Breast epithelium (tissue), 4 donors: ENCODE measurements around the gene LRP2. TPM values are rescaled to one million over a fixed set of nuclear protein-coding genes. Genes with fewer than 3 reads are reported as not detected.

Experiments used
- DNase-seq, 2 donors: peaks; one replicate each; pipeline ENCODE4 v3.0.0-alpha.2; 2019; ENCODE audit warnings: low spot score in 2 of 2
- H3K27ac ChIP-seq, 2 donors: fragments of 200-600 bp; sonication (generic) in 1 of 2; one replicate each; pipeline ENCODE4 v1.5.1; 2016 to 2019; ENCODE audit warnings: mild to moderate bottlenecking in 1 of 2
- H3K27me3 ChIP-seq, 2 donors: fragments of 200-600 bp; sonication (generic) in 1 of 2; one replicate each; pipeline versions ENCODE4 v1.5.1 to v1.6.0; 2017 to 2019; ENCODE audit warnings: control low read depth in 1 of 2, mild to moderate bottlenecking in 1 of 2
- H3K36me3 ChIP-seq: fragments of 200-600 bp; one replicate; pipeline ENCODE4 v1.5.1; 2019
- H3K4me1 ChIP-seq, 2 donors: fragments of 200-600 bp; sonication (generic); one replicate each; pipeline ENCODE4 v1.5.1; 2016 to 2019; ENCODE audit warnings: control low read depth in 1 of 2
- H3K4me3 ChIP-seq, 3 donors: fragments of 200-600 bp; sonication (generic); 1 replicate in 2 of 3; 2 replicates in 1 of 3; pipeline ENCODE4 v1.5.1; 2016 to 2019; ENCODE audit warnings: mild to moderate bottlenecking in 3 of 3, moderate library complexity in 2 of 3
- H3K9me3 ChIP-seq, 2 donors: fragments of 200-600 bp; sonication (generic) in 1 of 2; one replicate each; pipeline ENCODE4 v1.5.1; 2016 to 2019; ENCODE audit warnings: control low read depth in 1 of 2
- CTCF ChIP-seq, 3 donors: fragments of 450-650 bp; IDR thresholded peaks; one replicate each; pipeline ENCODE4 v1.5.1; 2016 to 2017; ENCODE audit warnings: antibody characterized with exemption in 3 of 3, mild to moderate bottlenecking in 3 of 3, moderate library complexity in 3 of 3
- POLR2A ChIP-seq: fragments of 450-650 bp; IDR thresholded peaks from one replicate; pipeline ENCODE4 v1.6.1; 2016; ENCODE audit warnings: antibody characterized with exemption, mild to moderate bottlenecking, moderate library complexity
- POLR2AphosphoS5 ChIP-seq, 3 donors: sonication (generic); formaldehyde crosslinking; IDR thresholded peaks; one replicate each; pipeline ENCODE4 v1.6.1; 2017; ENCODE audit warnings: antibody characterized with exemption in 3 of 3
- intact Hi-C: fragments of 100-400 bp; cut with DNase I; formaldehyde crosslinking; loops from one replicate; pipeline ENCODE4 v1.15.1; 2023; ENCODE audit warnings: low total_unique reads
- total RNA-seq, 3 donors: library from RNA; depleted of rRNA; stranded (reverse); fragments of >200 nt; gene quantifications; one replicate each; pipeline ENCODE4 v1.1.0, GENCODE V29; 2016

Gene LRP2
- total RNA-seq, 3 donors from 2014 or later: under 0.01 to 60.4 (median 19.7) TPM

GRCh38 chr2:169109502-169110409 is 252.6 kb downstream of the LRP2 start:
- H3K27me3 ChIP-seq: no peaks in the 10 kb centered on the region
- no peak overlapping the region for H3K4me3 ChIP-seq
- intact Hi-C loops: no loop called here
- H3K27ac ChIP-seq: no peak overlapping the region
- H3K4me1 ChIP-seq: no peaks in the 10 kb centered on the region
- DNase-seq: peak; percentile 69 to 76
- no peaks in the 10 kb centered on the region for H3K36me3 ChIP-seq
- TF ChIP-seq POLR2AphosphoS5 (IDR thresholded peaks at IDR 0.05) (no peak), CTCF (IDR thresholded peaks at IDR 0.05) (peak; percentile 62 to 79 (median 74)), POLR2A (no peak)
- no peaks in the 10 kb centered on the region for H3K9me3 ChIP-seq

- TF ChIP-seq CTCF (IDR thresholded peaks at IDR 0.05) (no peak), POLR2A (no peak), POLR2AphosphoS5 (IDR thresholded peaks at IDR 0.05) (no peak)
- no peak for DNase-seq
- no peak overlapping the region for H3K4me3 ChIP-seq
- H3K36me3 ChIP-seq: no peaks in the 10 kb centered on the region
- H3K9me3 ChIP-seq: no peaks in the 10 kb centered on the region
- no peaks in the 10 kb centered on the region for H3K27me3 ChIP-seq
- H3K27ac ChIP-seq: no peak overlapping the region
- intact Hi-C loops: no loop called here
- H3K4me1 ChIP-seq: no peaks in the 10 kb centered on the region
These were observed 254.0 kb downstream of the LRP2 start for GRCh38 chr2:169108099-169108884.

GRCh38 chr2:169107645-169108044 is 254.7 kb downstream of the LRP2 start:
- Histone ChIP-seq H3K4me3 (no peak overlapping the region), H3K9me3 (no peaks in the 10 kb centered on the region), H3K36me3 (no peaks in the 10 kb centered on the region), H3K27me3 (no peaks in the 10 kb centered on the region), H3K4me1 (no peaks in the 10 kb centered on the region), H3K27ac (no peak overlapping the region)
- TF ChIP-seq POLR2A (no peak), POLR2AphosphoS5 (IDR thresholded peaks at IDR 0.05) (no peak), CTCF (IDR thresholded peaks at IDR 0.05) (no peak)
- DNase-seq: no peak
- intact Hi-C loops: no loop called here

GRCh38 chr2:169106563-169107545 is 255.5 kb downstream of the LRP2 start:
- H3K4me3 ChIP-seq: no peak overlapping the region
- no peaks in the 10 kb centered on the region for H3K27me3 ChIP-seq
- TF ChIP-seq POLR2A: no peak
- H3K4me1 ChIP-seq: no peaks in the 10 kb centered on the region
- H3K9me3 ChIP-seq: no peaks in the 10 kb centered on the region
- intact Hi-C loops: no loop called here
- H3K36me3 ChIP-seq: no peaks in the 10 kb centered on the region
- DNase-seq: no peak
- no peak overlapping the region for H3K27ac ChIP-seq

GRCh38 chr2:169106134-169106533 is 256.2 kb downstream of the LRP2 start:
- intact Hi-C loops: no loop called here
- DNase-seq: no peak
- Histone ChIP-seq H3K27me3 (no peaks in the 10 kb centered on the region), H3K27ac (no peak overlapping the region), H3K36me3 (no peaks in the 10 kb centered on the region), H3K4me1 (no peaks in the 10 kb centered on the region), H3K9me3 (no peaks in the 10 kb centered on the region), H3K4me3 (no peak overlapping the region)
- TF ChIP-seq CTCF (IDR thresholded peaks at IDR 0.05): no peak
- TF ChIP-seq POLR2AphosphoS5 (IDR thresholded peaks at IDR 0.05): no peak
- no peak for TF ChIP-seq POLR2A
